ENCODE measurements around the gene MAPKAPK3.
A peak's percentile ranks its signal among the peaks of the same experiment; 100 is the strongest.

The MAPKAPK3 gene

GRCh38 chr3:50648313-50648712, 31.4 kb downstream of the MAPKAPK3 start:
- FAIRE-seq (no peak), DNase-seq (ENCODE audit: insufficient read length, low spot score) (no peak)
- TF ChIP-seq SPI1 (IDR thresholded peaks at IDR 0.05; ENCODE audit: low read depth, low read length) (no peak), PAX5 (IDR thresholded peaks at IDR 0.05; ENCODE audit: insufficient read depth, low read length, severe bottlenecking) (no peak), POLR2A (IDR thresholded peaks at IDR 0.05; ENCODE audit: low read depth, low read length) (no peak), TAF1 (IDR thresholded peaks at IDR 0.05; ENCODE audit: low read depth, low read length) (no peak), POU2F2 (IDR thresholded peaks at IDR 0.05; ENCODE audit: low read depth, low read length) (no peak), POLR2AphosphoS5 (IDR thresholded peaks at IDR 0.05; ENCODE audit: low read depth, low read length) (no peak)

GRCh38 chr3:50648944-50649343, 32.0 kb downstream of the MAPKAPK3 start:
- TF ChIP-seq POLR2A (IDR thresholded peaks at IDR 0.05; ENCODE audit: low read depth, low read length) (no peak), PAX5 (IDR thresholded peaks at IDR 0.05; ENCODE audit: insufficient read depth, low read length, severe bottlenecking) (no peak), POLR2AphosphoS5 (IDR thresholded peaks at IDR 0.05; ENCODE audit: low read depth, low read length) (no peak), SPI1 (IDR thresholded peaks at IDR 0.05; ENCODE audit: low read depth, low read length) (no peak), TAF1 (IDR thresholded peaks at IDR 0.05; ENCODE audit: low read depth, low read length) (no peak), POU2F2 (IDR thresholded peaks at IDR 0.05; ENCODE audit: low read depth, low read length) (no peak)
- DNase-seq (ENCODE audit: insufficient read length, low spot score) = no peak
- FAIRE-seq = no peak

DNA sequence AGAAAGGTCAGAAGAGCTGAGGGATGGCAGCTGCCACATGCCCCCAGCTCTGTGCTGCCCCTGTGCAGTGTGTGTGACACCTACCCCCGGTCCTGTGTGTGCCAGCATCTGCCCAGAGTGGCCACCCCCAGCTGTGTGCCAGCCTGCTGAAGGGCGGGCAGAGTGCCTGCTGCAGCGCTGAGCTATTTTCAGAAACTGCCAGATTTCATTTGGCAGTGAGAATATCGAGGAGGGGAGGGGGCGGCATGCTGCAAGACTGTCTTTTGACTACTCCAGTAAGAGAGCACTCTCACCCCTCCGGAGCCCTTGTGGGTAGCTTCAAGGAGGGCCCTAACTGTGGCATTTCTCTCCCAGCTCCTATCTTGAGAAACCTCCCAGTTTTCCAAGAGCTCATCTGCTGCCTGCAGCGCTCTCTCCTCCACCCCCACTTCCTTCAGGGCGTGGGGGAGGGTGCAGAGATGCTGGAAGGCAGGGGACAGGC, 32.5 kb downstream of the MAPKAPK3 start:
- DNase-seq (ENCODE audit: insufficient read length, low spot score) (no peak), FAIRE-seq (no peak)
- no peak for TF ChIP-seq TAF1 (IDR thresholded peaks at IDR 0.05; ENCODE audit: low read depth, low read length)

- DNase-seq (ENCODE audit: insufficient read length, low spot score) = no peak
- TF ChIP-seq POLR2AphosphoS5 (IDR thresholded peaks at IDR 0.05; ENCODE audit: low read depth, low read length) = no peak
- TF ChIP-seq SPI1 (IDR thresholded peaks at IDR 0.05; ENCODE audit: low read depth, low read length) = no peak
- no peak for TF ChIP-seq PAX5 (IDR thresholded peaks at IDR 0.05; ENCODE audit: insufficient read depth, low read length, severe bottlenecking)
- TF ChIP-seq POU2F2 (IDR thresholded peaks at IDR 0.05; ENCODE audit: low read depth, low read length) = no peak
- no peak for TF ChIP-seq POLR2A (IDR thresholded peaks at IDR 0.05; ENCODE audit: low read depth, low read length)
- TF ChIP-seq TAF1 (IDR thresholded peaks at IDR 0.05; ENCODE audit: low read depth, low read length) = no peak
- FAIRE-seq = no peak
Observed at GRCh38 chr3:50650018-50650417, 33.1 kb downstream of the MAPKAPK3 start.

- FAIRE-seq (no peak), DNase-seq (ENCODE audit: insufficient read length, low spot score) (no peak)
- no peak for TF ChIP-seq POU2F2 (IDR thresholded peaks at IDR 0.05; ENCODE audit: low read depth, low read length)
- TF ChIP-seq PAX5 (IDR thresholded peaks at IDR 0.05; ENCODE audit: insufficient read depth, low read length, severe bottlenecking) = no peak
- no peak for TF ChIP-seq POLR2AphosphoS5 (IDR thresholded peaks at IDR 0.05; ENCODE audit: low read depth, low read length)
- no peak for TF ChIP-seq TAF1 (IDR thresholded peaks at IDR 0.05; ENCODE audit: low read depth, low read length)
- TF ChIP-seq SPI1 (IDR thresholded peaks at IDR 0.05; ENCODE audit: low read depth, low read length) = no peak
- no peak for TF ChIP-seq POLR2A (IDR thresholded peaks at IDR 0.05; ENCODE audit: low read depth, low read length)
Observed at GRCh38 chr3:50651445-50651844, 34.5 kb downstream of the MAPKAPK3 start.

- DNase-seq (ENCODE audit: insufficient read length, low spot score) (no peak), FAIRE-seq (no peak)
- TF ChIP-seq POLR2AphosphoS5 (IDR thresholded peaks at IDR 0.05; ENCODE audit: low read depth, low read length) (no peak), SPI1 (IDR thresholded peaks at IDR 0.05; ENCODE audit: low read depth, low read length) (no peak), TAF1 (IDR thresholded peaks at IDR 0.05; ENCODE audit: low read depth, low read length) (no peak), PAX5 (IDR thresholded peaks at IDR 0.05; ENCODE audit: insufficient read depth, low read length, severe bottlenecking) (no peak), POLR2A (IDR thresholded peaks at IDR 0.05; ENCODE audit: low read depth, low read length) (no peak), POU2F2 (IDR thresholded peaks at IDR 0.05; ENCODE audit: low read depth, low read length) (no peak)
Observed at GRCh38 chr3:50651920-50652529, 35.1 kb downstream of the MAPKAPK3 start.

DNA sequence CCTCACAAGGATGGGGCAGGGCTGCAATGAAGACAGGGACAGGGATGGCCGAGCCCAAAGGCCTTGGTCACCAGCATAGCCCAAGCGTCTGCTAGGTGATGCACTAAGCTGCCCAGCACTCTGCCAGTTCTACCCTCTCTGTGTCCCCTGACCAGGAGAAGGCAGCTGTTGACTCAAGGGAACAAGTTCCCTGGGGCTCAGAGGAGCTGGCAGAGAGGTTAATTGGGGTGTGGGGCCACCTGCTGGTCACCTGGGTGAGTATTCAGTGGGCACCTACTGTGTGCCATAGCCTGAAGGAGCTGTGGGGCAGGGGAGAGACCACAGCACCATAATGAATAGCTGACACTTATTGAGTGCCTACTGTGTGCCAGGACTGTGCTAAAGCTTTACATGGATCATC, 35.8 kb downstream of the MAPKAPK3 start:
- FAIRE-seq (peak; percentile 68), DNase-seq (ENCODE audit: insufficient read length, low spot score) (peak; percentile 36)
- no peak for TF ChIP-seq TAF1 (IDR thresholded peaks at IDR 0.05; ENCODE audit: low read depth, low read length)
- TF ChIP-seq PAX5 (IDR thresholded peaks at IDR 0.05; ENCODE audit: insufficient read depth, low read length, severe bottlenecking) = no peak
- no peak for TF ChIP-seq POU2F2 (IDR thresholded peaks at IDR 0.05; ENCODE audit: low read depth, low read length)
- TF ChIP-seq SPI1 (IDR thresholded peaks at IDR 0.05; ENCODE audit: low read depth, low read length) = no peak
- no peak for TF ChIP-seq POLR2A (IDR thresholded peaks at IDR 0.05; ENCODE audit: low read depth, low read length)
- no peak for TF ChIP-seq POLR2AphosphoS5 (IDR thresholded peaks at IDR 0.05; ENCODE audit: low read depth, low read length)

- TF ChIP-seq POLR2AphosphoS5 (IDR thresholded peaks at IDR 0.05; ENCODE audit: low read depth, low read length) (no peak), TAF1 (IDR thresholded peaks at IDR 0.05; ENCODE audit: low read depth, low read length) (no peak), PAX5 (IDR thresholded peaks at IDR 0.05; ENCODE audit: insufficient read depth, low read length, severe bottlenecking) (no peak), POU2F2 (IDR thresholded peaks at IDR 0.05; ENCODE audit: low read depth, low read length) (no peak), POLR2A (IDR thresholded peaks at IDR 0.05; ENCODE audit: low read depth, low read length) (no peak), SPI1 (IDR thresholded peaks at IDR 0.05; ENCODE audit: low read depth, low read length) (no peak)
- FAIRE-seq (no peak), DNase-seq (ENCODE audit: insufficient read length, low spot score) (no peak)
Observed at GRCh38 chr3:50653937-50654595, 37.1 kb downstream of the MAPKAPK3 start.

DNA sequence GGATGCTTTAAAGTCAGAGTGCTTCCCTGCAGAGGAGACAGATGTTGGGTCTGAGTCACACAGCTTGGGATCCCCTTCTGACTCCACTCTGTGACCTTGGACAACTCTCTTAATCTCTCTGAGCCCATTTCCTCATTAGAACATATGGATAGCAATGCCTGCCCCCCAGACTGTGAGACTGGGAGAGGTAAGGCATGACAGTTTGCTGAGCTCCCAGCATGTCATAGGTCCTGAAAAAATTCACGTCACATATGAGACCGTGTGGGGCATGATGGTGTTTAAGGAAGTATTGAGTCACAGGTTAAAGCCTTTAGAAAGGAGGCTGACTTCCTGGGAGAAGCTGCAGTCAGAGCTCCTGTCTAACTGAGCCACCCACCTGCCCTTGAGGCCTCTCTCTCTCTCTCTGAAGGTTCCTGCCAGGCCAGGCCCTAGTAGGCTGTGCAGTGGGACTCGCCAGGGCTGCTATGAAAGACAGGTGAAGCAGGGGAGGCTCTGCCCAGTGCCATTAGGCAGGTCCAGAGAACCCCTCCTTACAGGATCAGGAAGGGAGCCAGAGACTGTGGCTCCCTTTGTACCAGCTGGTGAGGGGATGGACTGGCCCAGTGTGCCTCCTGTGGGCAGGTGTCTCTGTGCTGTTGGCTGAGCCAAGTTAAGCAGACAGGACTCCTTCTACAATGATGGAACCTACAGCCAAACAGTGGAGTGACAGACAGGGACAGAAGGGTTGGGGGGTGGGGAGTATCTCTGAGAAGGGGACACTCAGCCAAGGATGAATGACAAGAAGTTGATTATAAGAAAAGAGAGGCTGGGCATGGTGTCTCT, 38.3 kb downstream of the MAPKAPK3 start:
- DNase-seq (ENCODE audit: insufficient read length, low spot score) = no peak
- FAIRE-seq = no peak
- TF ChIP-seq PAX5 (IDR thresholded peaks at IDR 0.05; ENCODE audit: insufficient read depth, low read length, severe bottlenecking) (no peak), SPI1 (IDR thresholded peaks at IDR 0.05; ENCODE audit: low read depth, low read length) (no peak), POLR2AphosphoS5 (IDR thresholded peaks at IDR 0.05; ENCODE audit: low read depth, low read length) (no peak), POU2F2 (IDR thresholded peaks at IDR 0.05; ENCODE audit: low read depth, low read length) (no peak), POLR2A (IDR thresholded peaks at IDR 0.05; ENCODE audit: low read depth, low read length) (no peak), TAF1 (IDR thresholded peaks at IDR 0.05; ENCODE audit: low read depth, low read length) (no peak)

Data from GM12891 (cell line).